ENCODE measurements around the gene L3MBTL1. TPM values are rescaled to one million over a fixed set of nuclear protein-coding genes. Genes with fewer than 3 reads are reported as not detected.

The L3MBTL1 gene
- total RNA-seq, 1 donor: 7.8 TPM

GRCh38 chr20:43554369-43554768 lies 46.9 kb downstream of the L3MBTL1 start:
- H3K4me3 ChIP-seq (ENCODE audit: low read depth, low read length): no peak overlapping the region
- no peak for TF ChIP-seq CTCF (IDR thresholded peaks at IDR 0.05; ENCODE audit: insufficient read depth, low read depth, low read length)
- no peak for DNase-seq (ENCODE audit: low read depth)

- TF ChIP-seq CTCF (IDR thresholded peaks at IDR 0.05; ENCODE audit: insufficient read depth, low read depth, low read length): no peak
- no peak within 1 kb of the TSS for H3K4me3 ChIP-seq (ENCODE audit: low read depth, low read length)
- DNase-seq (ENCODE audit: low read depth): no peak
Observed at GRCh38 chr20:43558412-43559146, 51.1 kb downstream of the L3MBTL1 start, which contains the start of gene SGK2. TSS of gene SGK2 (plus strand) at chr20:43559027. CDS start at chr20:43566496, 7,469 bp downstream.

- DNase-seq (ENCODE audit: low read depth): no peak
- no peak for TF ChIP-seq CTCF (IDR thresholded peaks at IDR 0.05; ENCODE audit: insufficient read depth, low read depth, low read length)
- no peak overlapping the region for H3K4me3 ChIP-seq (ENCODE audit: low read depth, low read length)
Observed at GRCh38 chr20:43559147-43559987, 51.9 kb downstream of the L3MBTL1 start.

DNA sequence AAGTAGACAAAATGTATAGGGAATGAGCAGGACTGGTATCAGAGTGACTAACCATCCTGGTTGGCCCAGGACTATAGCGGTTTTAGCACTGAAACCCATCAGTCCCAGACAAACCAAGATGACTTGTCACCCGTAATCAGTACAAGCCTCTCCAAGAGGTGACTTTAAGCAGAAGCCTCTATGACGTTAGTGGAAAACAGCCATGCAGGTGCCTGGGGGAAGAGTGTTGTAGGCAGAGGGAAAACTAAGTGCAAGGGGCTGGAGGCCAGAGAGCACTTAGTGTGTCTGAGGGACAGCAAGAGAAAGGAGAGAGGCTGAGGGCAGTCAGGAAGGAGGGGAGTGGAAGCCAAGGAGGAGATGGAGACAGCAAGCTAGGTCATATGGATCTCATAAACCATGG lies 53.5 kb downstream of the L3MBTL1 start:
- H3K4me3 ChIP-seq (ENCODE audit: low read depth, low read length): no peak overlapping the region
- TF ChIP-seq CTCF (IDR thresholded peaks at IDR 0.05; ENCODE audit: insufficient read depth, low read depth, low read length): no peak
- no peak for DNase-seq (ENCODE audit: low read depth)

DNA sequence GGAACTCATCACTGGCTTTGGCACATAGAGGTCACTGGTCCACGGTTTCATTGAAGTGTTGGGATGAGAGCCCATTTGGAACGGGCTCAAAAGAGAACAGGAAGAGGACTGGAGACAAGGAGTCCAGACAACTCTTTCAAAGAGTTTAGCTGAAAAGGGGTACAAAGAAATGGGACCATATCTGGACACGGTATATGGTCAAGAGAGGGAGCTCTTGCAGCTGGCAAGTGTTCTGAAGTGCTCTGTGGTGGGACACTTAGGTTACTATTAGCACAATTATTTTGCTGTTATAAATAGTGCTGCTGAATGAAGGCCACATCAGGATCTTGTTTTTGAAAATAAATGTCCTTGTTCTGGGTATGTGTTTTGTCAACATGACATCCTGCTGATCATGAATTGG lies 55.9 kb downstream of the L3MBTL1 start:
- DNase-seq (ENCODE audit: low read depth): peak; percentile 47
- no peak overlapping the region for H3K4me3 ChIP-seq (ENCODE audit: low read depth, low read length)
- peak; percentile 38 for TF ChIP-seq CTCF (IDR thresholded peaks at IDR 0.05; ENCODE audit: insufficient read depth, low read depth, low read length)

DNA sequence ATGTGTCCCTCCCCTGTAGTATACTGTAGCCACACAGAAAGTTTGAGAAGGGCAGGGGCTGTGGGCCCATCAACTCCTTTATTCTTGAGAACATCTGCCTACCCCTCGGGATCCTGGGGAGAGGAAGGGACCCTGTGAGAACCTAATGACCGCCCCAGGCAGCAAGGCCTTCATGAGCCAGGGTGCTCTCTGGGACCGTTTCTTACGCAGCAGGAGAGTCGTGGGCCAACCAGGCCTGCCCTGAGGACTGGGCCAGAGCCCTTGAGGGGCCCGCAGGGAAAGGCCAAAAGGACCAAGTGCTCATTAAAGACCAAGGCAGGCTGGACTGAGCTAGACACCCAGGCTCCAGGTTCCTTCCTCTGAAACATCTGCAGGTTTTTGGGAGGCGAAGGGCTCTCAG lies 56.5 kb downstream of the L3MBTL1 start:
- TF ChIP-seq CTCF (IDR thresholded peaks at IDR 0.05; ENCODE audit: insufficient read depth, low read depth, low read length): no peak
- no peak for DNase-seq (ENCODE audit: low read depth)

More for the DNA sequence above, 56.5 kb downstream of the L3MBTL1 start:
- no peak overlapping the region for H3K4me3 ChIP-seq (ENCODE audit: low read depth, low read length)
